ENCODE measurements around the gene DNAH1.

DNA sequence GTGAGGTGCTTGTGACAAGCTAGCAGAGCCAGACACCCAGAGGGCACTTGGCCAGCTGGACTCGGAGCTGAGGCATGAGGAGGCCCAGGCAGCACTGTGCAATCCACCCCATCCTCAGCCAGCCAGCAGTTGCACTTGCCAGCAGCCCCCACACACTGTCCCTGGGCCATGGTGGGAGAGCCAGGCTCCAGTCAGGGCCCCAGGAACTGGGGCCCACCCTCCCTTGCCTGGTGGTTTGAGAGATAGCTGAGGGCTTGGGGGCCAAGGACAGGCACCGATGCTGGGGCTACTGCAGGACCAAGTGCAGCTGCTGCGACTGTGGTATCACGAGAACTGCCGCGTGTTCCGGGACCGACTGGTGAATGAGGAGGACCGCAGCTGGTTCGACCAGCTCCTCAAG is 63.5 kb downstream of the DNAH1 start:
- TF ChIP-seq POLR2A (IDR thresholded peaks at IDR 0.05), result no peak
- TF ChIP-seq, protein P1, sequence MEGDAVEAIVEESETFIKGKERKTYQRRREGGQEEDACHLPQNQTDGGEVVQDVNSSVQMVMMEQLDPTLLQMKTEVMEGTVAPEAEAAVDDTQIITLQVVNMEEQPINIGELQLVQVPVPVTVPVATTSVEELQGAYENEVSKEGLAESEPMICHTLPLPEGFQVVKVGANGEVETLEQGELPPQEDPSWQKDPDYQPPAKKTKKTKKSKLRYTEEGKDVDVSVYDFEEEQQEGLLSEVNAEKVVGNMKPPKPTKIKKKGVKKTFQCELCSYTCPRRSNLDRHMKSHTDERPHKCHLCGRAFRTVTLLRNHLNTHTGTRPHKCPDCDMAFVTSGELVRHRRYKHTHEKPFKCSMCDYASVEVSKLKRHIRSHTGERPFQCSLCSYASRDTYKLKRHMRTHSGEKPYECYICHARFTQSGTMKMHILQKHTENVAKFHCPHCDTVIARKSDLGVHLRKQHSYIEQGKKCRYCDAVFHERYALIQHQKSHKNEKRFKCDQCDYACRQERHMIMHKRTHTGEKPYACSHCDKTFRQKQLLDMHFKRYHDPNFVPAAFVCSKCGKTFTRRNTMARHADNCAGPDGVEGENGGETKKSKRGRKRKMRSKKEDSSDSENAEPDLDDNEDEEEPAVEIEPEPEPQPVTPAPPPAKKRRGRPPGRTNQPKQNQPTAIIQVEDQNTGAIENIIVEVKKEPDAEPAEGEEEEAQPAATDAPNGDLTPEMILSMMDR (IDR thresholded peaks at IDR 0.05), result no peak
- TF ChIP-seq POLR2AphosphoS5 (IDR thresholded peaks at IDR 0.05), result no peak
